Measurements from ENCODE around the gene ZNF516.

The ZNF516 gene

GRCh38 chr18:76468345-76469304 is 26.4 kb downstream of the ZNF516 start:
- no peak for DNase-seq

GRCh38 chr18:76467371-76468190 is 27.5 kb downstream of the ZNF516 start:
- DNase-seq, result no peak

- DNase-seq, result no peak
Measured at GRCh38 chr18:76466410-76466991, 28.5 kb downstream of the ZNF516 start.

- no peak for DNase-seq
Measured at GRCh38 chr18:76465630-76466409, 29.2 kb downstream of the ZNF516 start.

GRCh38 chr18:76464281-76465259 is 30.5 kb downstream of the ZNF516 start:
- no peak for DNase-seq

- no peak for DNase-seq
Measured at GRCh38 chr18:76463872-76464271, 31.2 kb downstream of the ZNF516 start.

GRCh38 chr18:76463358-76463757 is 31.7 kb downstream of the ZNF516 start:
- no peak for DNase-seq

GRCh38 chr18:76462326-76462694 is 32.7 kb downstream of the ZNF516 start:
- no peak for DNase-seq

GRCh38 chr18:76461692-76462325 is 33.2 kb downstream of the ZNF516 start:
- no peak for DNase-seq

- no peak for DNase-seq
Measured at GRCh38 chr18:76461148-76461547, 33.9 kb downstream of the ZNF516 start.

GRCh38 chr18:76460482-76460881 is 34.6 kb downstream of the ZNF516 start:
- no peak for DNase-seq

GRCh38 chr18:76459687-76460350 is 35.2 kb downstream of the ZNF516 start:
- no peak for DNase-seq

GRCh38 chr18:76459312-76459686 is 35.7 kb downstream of the ZNF516 start:
- no peak for DNase-seq

GRCh38 chr18:76458522-76459311 is 36.3 kb downstream of the ZNF516 start:
- no peak for DNase-seq

- DNase-seq, result no peak
Measured at GRCh38 chr18:76457957-76458356, 37.1 kb downstream of the ZNF516 start.

GRCh38 chr18:76457475-76457874 is 37.6 kb downstream of the ZNF516 start:
- DNase-seq, result no peak

GRCh38 chr18:76456823-76457222 is 38.2 kb downstream of the ZNF516 start:
- no peak for DNase-seq

- no peak for DNase-seq
Measured at GRCh38 chr18:76456018-76456750, 38.9 kb downstream of the ZNF516 start.

Data from hematopoietic multipotent progenitor cell treated with erythropoietin and hydrocortisone succinate and interleukin-3 and kit ligand, for 8 days (in vitro differentiated cells).